ENCODE data around the gene MELK.
"Not testable (repeated sequence)": the region's sequence is repeated elsewhere in the genome, so short reads cannot be mapped to it uniquely, and the experiment has no call there.

Gene MELK

GRCh38 chr9:36572515-36573418 is at the start of gene MELK:
Gene MELK, plus strand, starts transcription at chr9:36572895. Its CDS starts 8,787 bp downstream, at chr9:36581682.
- Histone ChIP-seq H3K9me3 (ENCODE audit: low read depth, low read length) (no peaks in the 10 kb centered on the region), H3K4me3 (peak within 1 kb of the TSS; percentile 100), H3K9ac (ENCODE audit: insufficient read length) (peak within 1 kb of the TSS; percentile 98), H3K36me3 (ENCODE audit: insufficient read depth, low read length) (no peaks in the 10 kb centered on the region; the same call in 1 of the 2 replicates), H3K27ac (peak within 1 kb of the TSS; percentile 53; the same call in 1 of the 2 replicates)
- no peak for TF ChIP-seq FOXP2 (optimal IDR thresholded peaks at IDR 0.05; ENCODE audit: control extremely low read depth, extremely low read length, insufficient read depth)
- TF ChIP-seq POLR2AphosphoS5 (IDR thresholded peaks at IDR 0.05; ENCODE audit: borderline replicate concordance, low read depth, low read length): peak; percentile 93
- DNase-seq (ENCODE audit: low read depth, low spot score): no peak

GRCh38 chr9:36530224-36530623 is 42.5 kb upstream of the MELK start:
- no peak for DNase-seq (ENCODE audit: low read depth, low spot score)
- Histone ChIP-seq H3K4me3 (no peak overlapping the region), H3K9ac (ENCODE audit: insufficient read length) (no peak overlapping the region), H3K36me3 (ENCODE audit: insufficient read depth, low read length) (no peaks in the 10 kb centered on the region), H3K9me3 (ENCODE audit: low read depth, low read length) (no peaks in the 10 kb centered on the region), H3K27ac (no peak overlapping the region)
- TF ChIP-seq EZH2 (IDR thresholded peaks at IDR 0.05) (no peak), POLR2AphosphoS5 (IDR thresholded peaks at IDR 0.05; ENCODE audit: borderline replicate concordance, low read depth, low read length) (no peak), FOXP2 (optimal IDR thresholded peaks at IDR 0.05; ENCODE audit: control extremely low read depth, extremely low read length, insufficient read depth) (no peak)

GRCh38 chr9:36532353-36532752 is 40.3 kb upstream of the MELK start:
- no peak for DNase-seq (ENCODE audit: low read depth, low spot score)
- no peaks in the 10 kb centered on the region for H3K9me3 ChIP-seq (ENCODE audit: low read depth, low read length)
- H3K27ac ChIP-seq: no peak overlapping the region
- TF ChIP-seq POLR2AphosphoS5 (IDR thresholded peaks at IDR 0.05; ENCODE audit: borderline replicate concordance, low read depth, low read length) (no peak), EZH2 (IDR thresholded peaks at IDR 0.05) (no peak), FOXP2 (optimal IDR thresholded peaks at IDR 0.05; ENCODE audit: control extremely low read depth, extremely low read length, insufficient read depth) (no peak)
- no peak overlapping the region for H3K9ac ChIP-seq (ENCODE audit: insufficient read length)
- H3K36me3 ChIP-seq (ENCODE audit: insufficient read depth, low read length): no peaks in the 10 kb centered on the region
- no peak overlapping the region for H3K4me3 ChIP-seq

DNA sequence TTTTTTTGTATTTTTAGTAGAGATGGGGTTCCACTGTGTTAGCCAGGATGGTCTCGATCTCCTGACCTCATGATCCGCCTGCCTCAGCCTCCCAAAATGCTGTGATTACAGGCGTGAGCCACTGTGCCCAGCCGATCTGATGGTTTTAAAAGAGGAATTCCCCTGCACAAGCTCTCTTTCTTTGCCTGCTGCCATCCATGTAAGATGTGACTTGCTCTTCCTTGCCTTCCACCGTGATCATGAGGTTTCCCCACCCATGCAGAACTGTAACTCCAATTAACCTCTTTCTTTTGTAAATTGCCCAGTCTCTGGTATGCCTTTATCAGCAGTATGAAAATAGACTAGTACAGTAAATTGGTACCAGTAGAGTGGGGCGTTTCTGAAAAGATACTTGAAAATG is 39.0 kb upstream of the MELK start:
- not testable (repeated sequence) for H3K9ac ChIP-seq (ENCODE audit: insufficient read length); H3K4me3 ChIP-seq; H3K9me3 ChIP-seq (ENCODE audit: low read depth, low read length); DNase-seq (ENCODE audit: low read depth, low spot score); H3K27ac ChIP-seq; H3K36me3 ChIP-seq (ENCODE audit: insufficient read depth, low read length)

GRCh38 chr9:36535107-36535506 is 37.6 kb upstream of the MELK start:
- H3K27ac ChIP-seq: no peak overlapping the region
- no peak for TF ChIP-seq EZH2 (IDR thresholded peaks at IDR 0.05)
- no peak for TF ChIP-seq POLR2AphosphoS5 (IDR thresholded peaks at IDR 0.05; ENCODE audit: borderline replicate concordance, low read depth, low read length)
- no peak for TF ChIP-seq FOXP2 (optimal IDR thresholded peaks at IDR 0.05; ENCODE audit: control extremely low read depth, extremely low read length, insufficient read depth)
- no peak overlapping the region for H3K9ac ChIP-seq (ENCODE audit: insufficient read length)
- no peak for DNase-seq (ENCODE audit: low read depth, low spot score)
- no peaks in the 10 kb centered on the region for H3K9me3 ChIP-seq (ENCODE audit: low read depth, low read length)
- no peak overlapping the region for H3K4me3 ChIP-seq
- no peaks in the 10 kb centered on the region for H3K36me3 ChIP-seq (ENCODE audit: insufficient read depth, low read length)

DNA sequence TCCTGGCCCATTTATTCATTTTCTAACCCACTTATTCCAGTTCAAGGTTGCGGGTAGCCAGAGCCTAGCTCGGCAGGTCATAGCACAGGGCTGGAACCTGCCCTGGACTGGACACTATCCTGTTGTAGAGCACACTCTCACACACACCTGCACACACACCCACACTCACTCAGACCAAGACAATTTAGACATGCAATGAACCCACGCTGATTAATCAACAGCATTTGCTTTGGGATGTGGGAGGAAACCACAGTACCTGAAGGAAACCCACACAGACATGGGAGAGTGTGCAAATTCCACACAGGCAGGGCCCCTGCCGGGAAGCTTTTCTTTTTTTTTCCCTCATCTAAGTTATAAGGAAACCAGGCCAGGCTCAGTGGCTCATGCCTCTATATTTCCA is 34.8 kb upstream of the MELK start:
- TF ChIP-seq EZH2 (IDR thresholded peaks at IDR 0.05) (no peak), FOXP2 (optimal IDR thresholded peaks at IDR 0.05; ENCODE audit: control extremely low read depth, extremely low read length, insufficient read depth) (no peak), POLR2AphosphoS5 (IDR thresholded peaks at IDR 0.05; ENCODE audit: borderline replicate concordance, low read depth, low read length) (no peak)
- Histone ChIP-seq H3K9ac (ENCODE audit: insufficient read length) (no peak overlapping the region), H3K4me3 (no peak overlapping the region), H3K36me3 (ENCODE audit: insufficient read depth, low read length) (no peaks in the 10 kb centered on the region), H3K9me3 (ENCODE audit: low read depth, low read length) (no peaks in the 10 kb centered on the region), H3K27ac (no peak overlapping the region)
- DNase-seq (ENCODE audit: low read depth, low spot score): no peak

- H3K27ac ChIP-seq: no peak overlapping the region
- H3K36me3 ChIP-seq (ENCODE audit: insufficient read depth, low read length): no peaks in the 10 kb centered on the region
- no peak overlapping the region for H3K4me3 ChIP-seq
- no peaks in the 10 kb centered on the region for H3K9me3 ChIP-seq (ENCODE audit: low read depth, low read length)
- no peak for DNase-seq (ENCODE audit: low read depth, low spot score)
- H3K9ac ChIP-seq (ENCODE audit: insufficient read length): no peak overlapping the region
- no peak for TF ChIP-seq FOXP2 (optimal IDR thresholded peaks at IDR 0.05; ENCODE audit: control extremely low read depth, extremely low read length, insufficient read depth)
- no peak for TF ChIP-seq EZH2 (IDR thresholded peaks at IDR 0.05)
- no peak for TF ChIP-seq POLR2AphosphoS5 (IDR thresholded peaks at IDR 0.05; ENCODE audit: borderline replicate concordance, low read depth, low read length)
Observed at GRCh38 chr9:36542355-36542754, 30.3 kb upstream of the MELK start.

- Histone ChIP-seq H3K9ac (ENCODE audit: insufficient read length) (no peak overlapping the region), H3K36me3 (ENCODE audit: insufficient read depth, low read length) (no peaks in the 10 kb centered on the region)
Observed at GRCh38 chr9:36543916-36544315, 28.8 kb upstream of the MELK start.

DNA sequence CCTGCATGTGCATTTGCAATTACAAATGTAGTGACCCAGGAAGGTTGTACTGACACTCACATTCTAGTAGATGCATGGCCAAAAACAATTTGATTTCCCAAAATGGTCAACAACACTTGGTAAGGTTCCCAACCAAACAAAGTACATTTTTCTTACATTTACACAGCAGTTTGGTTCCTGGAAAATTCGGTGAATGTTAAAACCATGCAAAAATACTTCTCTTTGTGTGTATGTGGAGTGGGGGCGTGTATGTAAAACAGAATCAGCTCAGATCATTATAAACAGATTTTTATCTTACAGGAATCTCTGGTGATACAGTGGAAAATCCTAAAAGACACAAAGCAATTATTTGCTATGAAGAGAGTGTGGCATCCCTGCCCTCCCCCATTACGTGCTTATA is 25.1 kb upstream of the MELK start:
- H3K27ac ChIP-seq: no peak overlapping the region
- H3K36me3 ChIP-seq (ENCODE audit: insufficient read depth, low read length): no peaks in the 10 kb centered on the region
- no peak overlapping the region for H3K4me3 ChIP-seq
- no peaks in the 10 kb centered on the region for H3K9me3 ChIP-seq (ENCODE audit: low read depth, low read length)
- DNase-seq (ENCODE audit: low read depth, low spot score): no peak
- no peak for TF ChIP-seq POLR2AphosphoS5 (IDR thresholded peaks at IDR 0.05; ENCODE audit: borderline replicate concordance, low read depth, low read length)
- TF ChIP-seq FOXP2 (optimal IDR thresholded peaks at IDR 0.05; ENCODE audit: control extremely low read depth, extremely low read length, insufficient read depth): no peak
- TF ChIP-seq EZH2 (IDR thresholded peaks at IDR 0.05): no peak
- no peak overlapping the region for H3K9ac ChIP-seq (ENCODE audit: insufficient read length)

More at GRCh38 chr9:36543916-36544315, 28.8 kb upstream of the MELK start:
- H3K4me3 ChIP-seq: no peak overlapping the region
- no peak for DNase-seq (ENCODE audit: low read depth, low spot score)
- H3K27ac ChIP-seq: no peak overlapping the region
- no peaks in the 10 kb centered on the region for H3K9me3 ChIP-seq (ENCODE audit: low read depth, low read length)
- TF ChIP-seq EZH2 (IDR thresholded peaks at IDR 0.05) (no peak), POLR2AphosphoS5 (IDR thresholded peaks at IDR 0.05; ENCODE audit: borderline replicate concordance, low read depth, low read length) (no peak)
